Fibroblast of skin of left biceps (primary cell): ENCODE measurements around the gene PIAS3.
A peak's percentile ranks its signal among the peaks of the same experiment; 100 is the strongest.

ENCODE experiments used
- DNase-seq, 2 experiments: peaks; one replicate each; pipeline ENCODE4 v3.0.0-alpha.2; 2013; ENCODE audit warnings: low read depth in 2 of 2

Gene PIAS3

GRCh38 chr1:145858901-145859490 lies at the start of gene PIAS3:
PIAS3 (minus strand) TSS chr1:145859081; CDS start chr1:145858990, 91 bp downstream.
- DNase-seq: peak; percentile 80 to 82

DNA sequence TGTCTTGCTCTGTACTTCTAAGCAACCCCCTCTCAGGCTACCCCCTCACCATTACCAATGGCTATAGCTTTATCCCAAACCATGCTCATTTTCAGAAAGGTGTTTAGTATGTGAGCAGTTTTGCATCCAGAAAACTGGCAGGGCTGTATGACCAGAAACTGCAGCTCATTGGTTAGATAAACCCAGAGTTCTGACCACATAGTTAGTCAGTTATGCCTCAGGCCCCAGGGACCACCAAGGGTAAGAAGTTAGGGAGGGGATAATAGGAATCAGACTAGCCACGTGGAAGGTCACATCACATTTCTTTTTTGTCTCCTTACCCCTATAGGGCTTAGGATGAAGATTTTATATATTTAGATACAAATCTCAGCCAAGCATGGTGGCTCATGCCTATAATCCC lies 49.8 kb upstream of the PIAS3 start:
- peak; percentile 27 to 38 for DNase-seq

DNA sequence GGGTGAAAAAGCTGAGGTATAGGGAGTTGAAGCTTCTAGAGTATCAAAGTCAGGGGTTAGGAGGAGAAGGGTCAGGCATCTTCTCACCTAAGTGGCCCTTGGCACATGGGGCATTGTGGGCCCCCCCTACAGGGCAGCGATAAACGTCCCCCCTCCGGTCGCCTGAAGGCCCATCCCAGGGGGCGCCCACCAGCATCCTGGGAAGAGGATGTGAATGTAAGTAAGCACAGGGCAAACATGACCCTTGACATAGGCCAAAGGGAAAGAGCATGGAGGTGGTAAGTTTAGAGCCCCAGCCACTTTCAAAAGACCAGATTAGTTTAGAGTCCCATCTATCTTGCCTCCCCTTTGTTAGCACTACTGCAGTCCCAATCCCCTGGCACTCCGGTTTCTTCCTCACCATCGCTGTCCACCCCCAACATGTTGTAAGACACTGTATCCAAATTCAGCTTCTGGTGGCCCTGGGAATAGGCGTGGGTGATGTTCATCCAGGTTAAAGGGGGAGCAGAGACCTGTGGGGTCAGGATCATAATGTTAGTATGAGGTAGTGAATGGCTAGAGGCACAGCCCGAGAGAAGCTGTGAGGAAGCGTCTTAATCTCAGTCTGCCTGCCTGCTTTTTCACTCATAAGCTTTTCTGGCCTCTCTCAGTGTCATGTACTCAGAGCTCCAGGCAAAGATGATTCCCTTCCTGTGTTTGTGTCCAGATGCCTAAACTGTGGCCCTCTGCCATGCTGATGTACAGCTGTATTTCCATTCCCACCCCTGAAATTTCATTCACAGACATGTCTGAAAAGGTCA lies 48.3 kb upstream of the PIAS3 start:
- no peak for DNase-seq

GRCh38 chr1:145901312-145902021 lies 42.6 kb upstream of the PIAS3 start:
- DNase-seq: no peak

DNA sequence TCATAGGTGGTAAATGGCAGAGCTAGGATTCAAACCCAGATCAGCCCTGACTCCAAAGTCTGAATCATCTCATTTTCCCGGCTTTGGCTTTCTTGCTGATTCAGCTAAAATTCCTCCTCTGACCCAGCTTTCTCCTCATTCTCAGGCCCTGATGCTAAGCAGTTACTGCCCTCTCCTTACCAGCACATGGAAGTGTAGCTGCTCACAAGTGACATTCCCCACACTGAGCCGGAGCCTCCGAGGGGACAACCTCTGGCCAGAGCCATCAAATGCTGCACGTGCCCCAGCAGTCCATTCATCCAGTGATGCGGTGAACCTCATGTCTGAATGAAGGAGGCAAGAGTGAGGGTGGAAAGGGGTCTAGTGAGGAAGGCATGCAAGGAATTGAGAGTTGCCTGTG lies 39.9 kb upstream of the PIAS3 start:
- DNase-seq: no peak

DNA sequence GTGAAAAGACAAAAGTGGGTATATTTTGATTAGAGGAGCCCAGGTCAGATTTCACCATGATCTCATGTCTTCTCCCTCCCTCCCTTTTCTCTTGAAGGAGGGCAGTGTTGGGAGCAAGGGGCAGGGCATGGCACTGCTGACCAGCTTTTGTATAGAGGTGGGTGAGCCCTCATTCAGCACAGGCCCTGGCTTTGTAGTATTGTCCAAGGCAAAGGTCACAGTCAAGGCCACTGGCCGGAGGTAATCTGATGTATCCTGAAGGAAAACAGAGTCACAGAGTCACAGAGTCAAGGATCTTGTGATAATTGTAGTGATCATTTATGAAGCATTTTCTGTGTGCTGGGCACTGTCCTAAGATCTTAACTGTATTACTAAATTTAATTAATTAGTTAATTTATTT lies 39.1 kb upstream of the PIAS3 start:
- no peak for DNase-seq

DNA sequence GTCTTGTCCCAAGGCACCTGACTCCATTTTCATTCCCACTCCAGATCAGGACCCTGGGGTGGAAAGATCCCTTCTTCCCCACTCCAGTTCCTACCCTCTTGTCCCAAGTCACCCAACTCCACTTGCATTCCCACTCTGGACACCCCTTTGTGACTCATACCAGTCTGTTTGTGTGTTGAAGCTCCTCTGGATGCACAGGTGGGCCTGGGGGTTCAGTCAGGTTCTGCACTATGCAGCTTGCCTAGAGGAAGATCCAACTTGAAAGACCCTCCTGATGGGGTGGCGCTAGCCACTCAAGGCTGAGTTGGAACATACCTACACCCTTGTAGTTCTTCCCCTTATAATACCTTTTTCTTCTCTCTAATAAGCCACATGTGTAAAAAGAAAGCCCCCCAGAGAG lies 36.6 kb upstream of the PIAS3 start:
- no peak for DNase-seq

- DNase-seq: no peak
These were observed 34.6 kb upstream of the PIAS3 start for GRCh38 chr1:145893306-145894055.

- DNase-seq: no peak
These were observed 33.7 kb upstream of the PIAS3 start for GRCh38 chr1:145892486-145893087.

- DNase-seq: peak; percentile 98
These were observed 33.0 kb upstream of the PIAS3 start for GRCh38 chr1:145891587-145892485.

DNA sequence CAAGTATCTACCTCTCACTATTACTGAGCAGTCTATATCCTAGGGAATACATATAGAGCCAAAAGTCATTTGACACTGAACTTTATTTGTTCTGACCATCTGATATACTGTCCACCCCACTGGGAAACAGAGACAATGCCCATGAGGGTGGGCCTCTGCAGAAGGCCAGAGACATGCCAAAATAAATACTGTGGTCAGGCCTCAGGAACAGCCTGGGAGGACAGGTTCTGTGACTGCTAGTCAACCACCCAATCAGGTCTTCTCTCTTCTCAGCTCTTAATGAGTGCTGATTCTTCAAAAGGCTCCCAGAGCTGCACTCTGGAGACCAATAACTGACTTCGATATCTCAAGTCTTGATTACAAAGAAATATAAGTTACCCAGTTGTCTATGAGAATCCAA lies 32.3 kb upstream of the PIAS3 start:
- DNase-seq: no peak

DNA sequence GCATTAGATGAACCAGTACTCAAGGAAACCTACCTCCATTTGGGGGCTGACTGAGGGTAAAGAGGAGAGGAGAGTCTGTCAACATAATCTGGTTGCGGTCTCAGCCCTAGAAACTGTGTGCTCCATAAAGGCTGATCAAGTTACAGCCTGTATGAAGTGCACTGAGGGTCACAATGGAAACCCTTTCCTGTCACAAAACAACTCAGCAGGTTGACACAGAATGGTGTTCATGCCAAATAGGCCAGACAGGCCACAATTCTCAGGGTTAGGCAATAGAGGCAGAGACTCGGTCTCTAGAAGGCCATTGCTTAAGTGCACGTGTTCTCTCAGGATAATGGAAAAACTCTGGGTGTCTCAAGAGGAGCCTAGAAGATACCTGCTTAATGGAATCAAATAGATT lies 30.8 kb upstream of the PIAS3 start:
- DNase-seq: no peak

GRCh38 chr1:145887631-145888030 lies 28.8 kb upstream of the PIAS3 start:
- DNase-seq: no peak

GRCh38 chr1:145886816-145887215 lies 27.9 kb upstream of the PIAS3 start:
- DNase-seq: no peak

GRCh38 chr1:145886390-145886789 lies 27.5 kb upstream of the PIAS3 start:
- DNase-seq: no peak

DNA sequence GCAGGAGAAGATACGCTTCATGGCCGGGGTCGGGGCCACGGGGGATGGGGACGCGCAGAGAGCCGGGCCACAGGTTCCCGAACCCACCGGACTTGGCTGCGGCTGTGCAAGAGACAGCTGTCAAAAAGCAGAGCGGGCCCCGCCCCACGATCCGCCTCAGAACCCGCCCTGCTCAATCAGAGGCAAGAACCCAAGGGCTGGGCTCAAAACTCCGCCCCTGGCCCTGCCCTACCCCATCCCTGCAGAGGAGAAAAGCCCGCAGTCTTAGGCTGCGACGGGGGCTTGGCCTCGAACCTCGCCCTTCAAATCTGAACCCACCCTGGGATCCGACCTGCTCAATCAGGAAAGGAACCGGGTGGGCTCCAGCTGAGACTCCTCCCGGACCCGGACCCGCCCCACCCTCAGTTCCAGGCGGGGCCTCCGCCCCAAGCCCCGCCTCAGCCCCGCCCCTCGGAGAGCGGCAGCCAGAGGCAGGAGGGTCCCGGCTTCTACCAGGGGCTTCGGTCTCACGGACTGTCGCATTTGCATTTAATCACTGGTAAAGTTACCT lies 26.9 kb upstream of the PIAS3 start, which contains the start of gene ANKRD35:
Gene ANKRD35, minus strand, starts transcription at position 129 of the 550 bp plus-strand sequence. Its CDS starts 108 bp downstream, at position 21.
- no peak for DNase-seq

DNA sequence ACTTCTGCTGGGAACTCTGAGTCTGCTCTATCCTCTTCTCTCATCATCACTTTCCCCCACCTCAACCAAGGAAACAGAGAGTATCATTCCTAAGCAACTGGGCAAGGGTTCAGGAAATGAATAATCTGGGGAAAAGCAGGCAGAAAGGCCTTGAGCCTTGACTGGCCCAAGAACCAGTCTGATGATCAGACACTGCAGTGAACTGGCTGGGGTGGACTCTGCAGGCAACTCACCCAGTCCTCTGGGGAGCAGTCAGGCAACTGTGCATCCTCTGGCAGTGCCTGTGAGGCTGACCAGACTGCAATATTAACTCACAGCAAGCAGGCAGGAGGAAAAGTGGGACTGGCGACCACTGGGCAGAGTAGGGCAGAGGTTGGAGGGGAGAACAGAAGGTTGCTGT lies 25.8 kb upstream of the PIAS3 start:
- no peak for DNase-seq

GRCh38 chr1:145879775-145880174 lies 20.9 kb upstream of the PIAS3 start:
- no peak for DNase-seq

DNA sequence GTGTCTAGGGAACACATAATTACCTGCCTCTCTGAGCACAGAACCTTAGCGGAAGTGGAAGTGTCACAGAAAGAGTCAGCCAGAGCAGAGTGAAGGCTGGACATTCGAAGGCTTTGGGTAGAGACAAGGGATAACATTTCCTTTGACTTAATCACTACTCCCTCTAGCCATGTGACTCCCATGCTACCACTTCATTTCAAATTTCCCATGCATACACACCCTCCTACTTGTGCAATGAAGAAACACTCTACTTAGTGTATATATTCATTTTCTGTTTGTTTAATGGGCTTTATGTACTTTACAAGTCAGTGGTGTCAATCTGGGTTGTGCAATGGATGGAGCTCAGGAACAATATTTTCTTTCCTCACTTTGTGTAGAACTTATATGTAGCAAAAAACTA lies 19.8 kb upstream of the PIAS3 start:
- no peak for DNase-seq

DNA sequence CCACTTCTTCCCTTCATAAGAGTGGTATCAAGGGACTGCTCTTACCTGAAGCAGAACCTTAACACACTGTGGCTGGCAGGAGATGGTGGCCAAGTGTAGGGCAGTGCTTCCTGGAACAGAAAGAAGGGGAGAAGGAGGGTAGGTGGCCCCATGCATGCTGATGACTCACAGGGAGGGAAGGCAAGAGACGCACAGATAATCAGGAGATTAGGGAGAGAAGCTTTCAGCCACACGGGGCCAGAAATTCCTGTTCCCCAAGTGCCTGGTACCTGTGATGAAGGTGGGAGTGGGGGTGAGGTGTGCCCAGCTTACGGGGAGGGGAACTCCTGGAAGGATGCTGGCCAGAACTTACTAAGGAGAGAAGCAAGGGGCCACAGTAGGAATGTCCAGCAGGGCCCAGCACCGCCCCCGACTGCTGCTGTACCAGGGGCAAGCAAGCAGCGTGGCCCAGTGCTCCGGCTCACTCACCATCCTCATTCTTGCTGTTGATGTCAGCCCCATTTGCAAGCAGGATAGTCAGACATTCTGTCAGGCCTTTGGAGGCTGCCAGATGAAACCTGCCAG lies 19.1 kb upstream of the PIAS3 start:
- no peak for DNase-seq
